ENCODE results near the gene PTBP2. TPM values are rescaled to one million over a fixed set of nuclear protein-coding genes. Genes with fewer than 3 reads are reported as not detected.

PTBP2 gene
- total RNA-seq, 1 experiment from 2014 or later: 29.1 TPM

GRCh38 chr1:96833376-96833775 is 111.8 kb downstream of the PTBP2 start:
- intact Hi-C loops (cut with micrococcal nuclease; ENCODE audit: unreplicated experiment): no loop called here
- TF ChIP-seq, protein P1, sequence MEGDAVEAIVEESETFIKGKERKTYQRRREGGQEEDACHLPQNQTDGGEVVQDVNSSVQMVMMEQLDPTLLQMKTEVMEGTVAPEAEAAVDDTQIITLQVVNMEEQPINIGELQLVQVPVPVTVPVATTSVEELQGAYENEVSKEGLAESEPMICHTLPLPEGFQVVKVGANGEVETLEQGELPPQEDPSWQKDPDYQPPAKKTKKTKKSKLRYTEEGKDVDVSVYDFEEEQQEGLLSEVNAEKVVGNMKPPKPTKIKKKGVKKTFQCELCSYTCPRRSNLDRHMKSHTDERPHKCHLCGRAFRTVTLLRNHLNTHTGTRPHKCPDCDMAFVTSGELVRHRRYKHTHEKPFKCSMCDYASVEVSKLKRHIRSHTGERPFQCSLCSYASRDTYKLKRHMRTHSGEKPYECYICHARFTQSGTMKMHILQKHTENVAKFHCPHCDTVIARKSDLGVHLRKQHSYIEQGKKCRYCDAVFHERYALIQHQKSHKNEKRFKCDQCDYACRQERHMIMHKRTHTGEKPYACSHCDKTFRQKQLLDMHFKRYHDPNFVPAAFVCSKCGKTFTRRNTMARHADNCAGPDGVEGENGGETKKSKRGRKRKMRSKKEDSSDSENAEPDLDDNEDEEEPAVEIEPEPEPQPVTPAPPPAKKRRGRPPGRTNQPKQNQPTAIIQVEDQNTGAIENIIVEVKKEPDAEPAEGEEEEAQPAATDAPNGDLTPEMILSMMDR (conservative IDR thresholded peaks at IDR 0.05; ENCODE audit: low read depth, low read length): no peak
- TF ChIP-seq EZH2 (IDR thresholded peaks at IDR 0.05; ENCODE audit: borderline replicate concordance, low read depth, low read length, poor library complexity, severe bottlenecking): no peak
- POLR2A ChIA-PET (ENCODE audit: low non-redundant PET): no interaction called here
- no peak for DNase-seq (ENCODE audit: low spot score)
- CTCF ChIA-PET: no interaction called here
- no peaks in the 10 kb centered on the region for H3K9me3 ChIP-seq (ENCODE audit: low read depth, low read length, poor library complexity, severe bottlenecking)
- no peaks in the 10 kb centered on the region for H3K4me1 ChIP-seq (ENCODE audit: insufficient read depth, low read length, poor library complexity, severe bottlenecking)
- no TSS peak for BruUV-seq (replicated peaks)
- no peak overlapping the region for H3K27ac ChIP-seq (ENCODE audit: low read depth, low read length, poor library complexity, severe bottlenecking)
- no peak overlapping the region for H3K4me3 ChIP-seq (ENCODE audit: low read depth, low read length, poor library complexity, severe bottlenecking)
- no peaks in the 10 kb centered on the region for H3K27me3 ChIP-seq (replicated peaks; ENCODE audit: insufficient read depth, low read depth, low read length, poor library complexity)
- H3K36me3 ChIP-seq (ENCODE audit: insufficient read depth, low read length, poor library complexity, severe bottlenecking): no peaks in the 10 kb centered on the region

GRCh38 chr1:96834986-96835385 is 113.4 kb downstream of the PTBP2 start:
- H3K27ac ChIP-seq (ENCODE audit: low read depth, low read length, poor library complexity, severe bottlenecking): no peak overlapping the region
- ChIA-PET POLR2A (ENCODE audit: low non-redundant PET) (no interaction called here), CTCF (no interaction called here)
- TF ChIP-seq, protein P1 (conservative IDR thresholded peaks at IDR 0.05; ENCODE audit: low read depth, low read length): no peak
- no peak for TF ChIP-seq EZH2 (IDR thresholded peaks at IDR 0.05; ENCODE audit: borderline replicate concordance, low read depth, low read length, poor library complexity, severe bottlenecking)
- H3K9me3 ChIP-seq (ENCODE audit: low read depth, low read length, poor library complexity, severe bottlenecking): no peaks in the 10 kb centered on the region
- H3K4me1 ChIP-seq (ENCODE audit: insufficient read depth, low read length, poor library complexity, severe bottlenecking): no peaks in the 10 kb centered on the region
- no peaks in the 10 kb centered on the region for H3K36me3 ChIP-seq (ENCODE audit: insufficient read depth, low read length, poor library complexity, severe bottlenecking)
- intact Hi-C loops (cut with micrococcal nuclease; ENCODE audit: unreplicated experiment): no loop called here
- H3K4me3 ChIP-seq (ENCODE audit: low read depth, low read length, poor library complexity, severe bottlenecking): no peak overlapping the region
- DNase-seq (ENCODE audit: low spot score): no peak
- BruUV-seq (replicated peaks): no TSS peak
- H3K27me3 ChIP-seq (replicated peaks; ENCODE audit: insufficient read depth, low read depth, low read length, poor library complexity): no peaks in the 10 kb centered on the region

- CTCF ChIA-PET: no interaction called here
- POLR2A ChIA-PET (ENCODE audit: low non-redundant PET): no interaction called here
Observed at GRCh38 chr1:96837057-96837780, 115.6 kb downstream of the PTBP2 start.

More at GRCh38 chr1:96837057-96837780, 115.6 kb downstream of the PTBP2 start:
- H3K27me3 ChIP-seq (replicated peaks; ENCODE audit: insufficient read depth, low read depth, low read length, poor library complexity): no peaks in the 10 kb centered on the region
- no peak for DNase-seq (ENCODE audit: low spot score)
- H3K4me3 ChIP-seq (ENCODE audit: low read depth, low read length, poor library complexity, severe bottlenecking): no peak overlapping the region
- H3K27ac ChIP-seq (ENCODE audit: low read depth, low read length, poor library complexity, severe bottlenecking): no peak overlapping the region
- intact Hi-C loops (cut with micrococcal nuclease; ENCODE audit: unreplicated experiment): no loop called here
- no peaks in the 10 kb centered on the region for H3K36me3 ChIP-seq (ENCODE audit: insufficient read depth, low read length, poor library complexity, severe bottlenecking)
- no peaks in the 10 kb centered on the region for H3K4me1 ChIP-seq (ENCODE audit: insufficient read depth, low read length, poor library complexity, severe bottlenecking)
- TF ChIP-seq, protein P1 (conservative IDR thresholded peaks at IDR 0.05; ENCODE audit: low read depth, low read length): no peak
- TF ChIP-seq EZH2 (IDR thresholded peaks at IDR 0.05; ENCODE audit: borderline replicate concordance, low read depth, low read length, poor library complexity, severe bottlenecking): no peak
- H3K9me3 ChIP-seq (ENCODE audit: low read depth, low read length, poor library complexity, severe bottlenecking): no peaks in the 10 kb centered on the region
- BruUV-seq (replicated peaks): no TSS peak
